Measurements from ENCODE around the gene URI1. TPM values are rescaled to one million over a fixed set of nuclear protein-coding genes. Genes with fewer than 3 reads are reported as not detected.

URI1 gene
- total and polyA plus RNA-seq, 2 donors (not counting 1 experiment from before 2014, with no cell fraction given), result 21.3 to 54.2 TPM

- Mint-ChIP-seq H3K27ac (no peak overlapping the region), H3K4me3 (no peak overlapping the region), H3K27me3 (no peaks in the 10 kb centered on the region), H3K9me3 (ENCODE audit: insufficient read depth) (no peaks in the 10 kb centered on the region), H3K4me1 (peaks cover 33% of the 10 kb centered on the region)
- ChIA-PET POLR2A (no interaction called here), CTCF (no interaction called here)
- Histone ChIP-seq H2AFZ (ENCODE audit: insufficient read depth, low read depth, low read length, poor library complexity, severe bottlenecking) (no peak overlapping the region), H3K27me3 (replicated peaks in 1 of 4; ENCODE audit: control extremely low read depth in 1 of 4, control insufficient read depth in 3 of 4, insufficient read depth in 4 of 4, low read length in 3 of 4) (no peaks in the 10 kb centered on the region), H3K4me3 (ENCODE audit: control extremely low read depth in 1 of 5, extremely low read depth in 1 of 5, insufficient read depth in 1 of 5, low read depth in 2 of 5, low read length in 4 of 5) (no peak overlapping the region), H3K79me2 (ENCODE audit: control insufficient read depth, insufficient read depth, low read length) (peaks cover 70% of the 10 kb centered on the region), H3K9ac (ENCODE audit: low read length) (no peak overlapping the region), H3K4me2 (replicated peaks; ENCODE audit: low read depth, low read length, poor library complexity, severe bottlenecking) (no peak overlapping the region), H3K4me1 (ENCODE audit: control insufficient read depth in 2 of 2, insufficient read depth in 2 of 2, low read length in 2 of 2) (peaks cover 0 to 5% of the 10 kb centered on the region in 2 donors), H4K20me1 (ENCODE audit: control insufficient read depth, insufficient read depth, low read length, poor library complexity, severe bottlenecking) (peaks cover 38% of the 10 kb centered on the region), H3K9me3 (ENCODE audit: control extremely low read depth in 1 of 3, control insufficient read depth in 2 of 3, insufficient read depth in 1 of 3, low read length in 2 of 3) (peaks cover 0 to 7% (median 0%) of the 10 kb centered on the region in 3 donors), H3K36me3 (replicated peaks in 1 of 2; ENCODE audit: control extremely low read depth in 1 of 2, control insufficient read depth in 1 of 2, extremely low read depth in 1 of 2, insufficient read depth in 2 of 2, low read length in 1 of 2) (peaks cover 1 to 5% of the 10 kb centered on the region in 2 experiments), H3K27ac (ENCODE audit: low read length in 2 of 2) (no peak overlapping the region)
- ATAC-seq (ENCODE audit: low read depth) (no peak), DNase-seq (no peak)
- no peak for TF ChIP-seq CTCF (IDR thresholded peaks at IDR 0.05)
- no peak for TF ChIP-seq EZH2 (IDR thresholded peaks at IDR 0.05; ENCODE audit: borderline replicate concordance, insufficient read depth, low read depth, low read length, poor library complexity, severe bottlenecking)
- WGBS (ENCODE audit: insufficient coverage), result no CpG with 5 or more reads among the region's 1 CpG
- intact Hi-C loops (cut with micrococcal nuclease), result no loop called here
These were observed 10.1 kb downstream of the URI1 start for GRCh38 chr19:29952177-29952576.

GRCh38 chr19:29952646-29953045, 10.6 kb downstream of the URI1 start:
- ChIA-PET CTCF (no interaction called here), POLR2A (no interaction called here)
- peaks cover 0 to 7% (median 0%) of the 10 kb centered on the region in 3 donors for H3K9me3 ChIP-seq (ENCODE audit: control extremely low read depth in 1 of 3, control insufficient read depth in 2 of 3, insufficient read depth in 1 of 3, low read length in 2 of 3)
- WGBS (ENCODE audit: insufficient coverage), result no CpG with 5 or more reads among the region's 4 CpGs
- intact Hi-C loops (cut with micrococcal nuclease), result no loop called here
- TF ChIP-seq EZH2 (IDR thresholded peaks at IDR 0.05; ENCODE audit: borderline replicate concordance, insufficient read depth, low read depth, low read length, poor library complexity, severe bottlenecking) (no peak), CTCF (IDR thresholded peaks at IDR 0.05) (no peak)
- H3K4me2 ChIP-seq (replicated peaks; ENCODE audit: low read depth, low read length, poor library complexity, severe bottlenecking), result no peak overlapping the region
- H3K9ac ChIP-seq (ENCODE audit: low read length), result no peak overlapping the region
- DNase-seq (no peak), ATAC-seq (ENCODE audit: low read depth) (no peak)
- H3K4me1 ChIP-seq (ENCODE audit: control insufficient read depth in 2 of 2, insufficient read depth in 2 of 2, low read length in 2 of 2), result peaks cover 0 to 3% of the 10 kb centered on the region in 2 donors
- H3K4me3 ChIP-seq (ENCODE audit: control extremely low read depth in 1 of 5, extremely low read depth in 1 of 5, insufficient read depth in 1 of 5, low read depth in 2 of 5, low read length in 4 of 5), result no peak overlapping the region
- peaks cover 69% of the 10 kb centered on the region for H3K79me2 ChIP-seq (ENCODE audit: control insufficient read depth, insufficient read depth, low read length)
- Mint-ChIP-seq H3K27me3 (no peaks in the 10 kb centered on the region), H3K9me3 (ENCODE audit: insufficient read depth) (no peaks in the 10 kb centered on the region), H3K27ac (no peak overlapping the region), H3K4me3 (no peak overlapping the region), H3K4me1 (peaks cover 32% of the 10 kb centered on the region)
- no peak overlapping the region for H2AFZ ChIP-seq (ENCODE audit: insufficient read depth, low read depth, low read length, poor library complexity, severe bottlenecking)
- H3K27ac ChIP-seq (ENCODE audit: low read length in 2 of 2), result no peak overlapping the region
- H3K27me3 ChIP-seq (replicated peaks in 1 of 4; ENCODE audit: control extremely low read depth in 1 of 4, control insufficient read depth in 3 of 4, insufficient read depth in 4 of 4, low read length in 3 of 4), result no peaks in the 10 kb centered on the region
- H4K20me1 ChIP-seq (ENCODE audit: control insufficient read depth, insufficient read depth, low read length, poor library complexity, severe bottlenecking), result peaks cover 37% of the 10 kb centered on the region
- peaks cover 1 to 5% of the 10 kb centered on the region in 2 experiments for H3K36me3 ChIP-seq (replicated peaks in 1 of 2; ENCODE audit: control extremely low read depth in 1 of 2, control insufficient read depth in 1 of 2, extremely low read depth in 1 of 2, insufficient read depth in 2 of 2, low read length in 1 of 2)
